HL-60 (cell line): Measurements from ENCODE around the gene CAMTA1.

Experiments used
- CTCF ChIP-seq: IDR thresholded peaks from one replicate; pipeline ENCODE4 v1.5.1; 2011; ENCODE audit warnings: low read length, control low read depth, inconsistent platforms; ENCODE audit not compliant: insufficient read depth
- REST ChIP-seq: IDR thresholded peaks from 2 replicates; pipeline ENCODE4 v1.6.1; 2012; ENCODE audit warnings: low read depth; ENCODE audit not compliant: insufficient replicate concordance

DNA sequence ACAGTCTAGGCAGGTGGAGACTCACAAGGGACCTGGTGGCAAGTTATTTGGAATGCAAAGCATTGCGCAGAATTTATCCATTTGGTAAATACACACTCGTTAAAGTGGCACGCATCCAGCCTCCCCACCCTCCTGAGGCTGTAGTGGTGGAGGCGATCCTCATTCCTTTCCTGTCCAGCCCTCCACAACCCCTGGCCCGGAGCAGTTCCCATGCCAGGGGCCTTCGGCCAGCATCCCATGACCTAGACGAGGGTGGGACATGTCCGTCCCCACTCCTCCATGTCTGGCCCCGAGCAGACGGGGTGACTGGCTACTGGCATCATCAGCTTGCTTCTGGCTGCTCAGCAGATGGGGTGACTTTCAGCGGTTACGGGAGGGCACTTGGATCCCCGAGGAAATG is 704.3 kb downstream of the CAMTA1 start:
- no peak for TF ChIP-seq CTCF
- TF ChIP-seq REST: no peak
